Measurements from ENCODE around the gene SAMD7.

Gene SAMD7

DNA sequence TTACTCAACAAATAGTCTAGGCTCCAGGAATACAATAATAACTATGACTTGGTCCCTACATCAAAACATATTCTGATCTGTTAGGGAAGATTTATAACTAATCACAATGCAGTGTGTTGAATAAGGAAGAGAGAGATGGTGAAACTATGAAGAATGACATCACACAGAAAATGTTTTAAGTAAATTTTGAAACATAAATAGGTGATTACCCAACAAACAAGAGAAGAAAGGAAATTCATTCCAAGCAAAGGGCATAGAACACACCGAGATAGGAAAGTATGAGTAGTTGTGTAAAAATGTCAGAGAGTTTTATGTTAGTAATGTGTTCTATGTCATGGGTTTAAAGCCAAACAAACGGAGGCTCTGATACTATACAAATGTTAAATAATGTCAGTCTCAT is 68.7 kb downstream of the SAMD7 start:
- Histone ChIP-seq H3K9ac (ENCODE audit: low read depth, low read length) (no peak overlapping the region), H3K4me3 (ENCODE audit: low read depth in 1 of 2, low read length in 2 of 2) (no peak overlapping the region), H4K20me1 (ENCODE audit: insufficient read depth, low read length) (peaks cover 6% of the 10 kb centered on the region; the same call in 1 of the 2 replicates), H3K36me3 (ENCODE audit: insufficient read depth, low read length) (peaks cover 96% of the 10 kb centered on the region), H3K27ac (ENCODE audit: low read length) (no peak overlapping the region), H3K27me3 (ENCODE audit: insufficient read depth, low read length, poor library complexity) (no peaks in the 10 kb centered on the region), H3K79me2 (ENCODE audit: insufficient read depth, low read length) (peaks cover 34% of the 10 kb centered on the region), H3K4me1 (ENCODE audit: insufficient read depth, low read length) (no peaks in the 10 kb centered on the region), H3K9me3 (ENCODE audit: insufficient read depth, low read length, severe bottlenecking) (no peaks in the 10 kb centered on the region), H3K4me2 (ENCODE audit: insufficient read depth, low read length) (no peak overlapping the region), H2AFZ (ENCODE audit: low read depth, low read length) (no peak overlapping the region)
- TF ChIP-seq, protein P1, sequence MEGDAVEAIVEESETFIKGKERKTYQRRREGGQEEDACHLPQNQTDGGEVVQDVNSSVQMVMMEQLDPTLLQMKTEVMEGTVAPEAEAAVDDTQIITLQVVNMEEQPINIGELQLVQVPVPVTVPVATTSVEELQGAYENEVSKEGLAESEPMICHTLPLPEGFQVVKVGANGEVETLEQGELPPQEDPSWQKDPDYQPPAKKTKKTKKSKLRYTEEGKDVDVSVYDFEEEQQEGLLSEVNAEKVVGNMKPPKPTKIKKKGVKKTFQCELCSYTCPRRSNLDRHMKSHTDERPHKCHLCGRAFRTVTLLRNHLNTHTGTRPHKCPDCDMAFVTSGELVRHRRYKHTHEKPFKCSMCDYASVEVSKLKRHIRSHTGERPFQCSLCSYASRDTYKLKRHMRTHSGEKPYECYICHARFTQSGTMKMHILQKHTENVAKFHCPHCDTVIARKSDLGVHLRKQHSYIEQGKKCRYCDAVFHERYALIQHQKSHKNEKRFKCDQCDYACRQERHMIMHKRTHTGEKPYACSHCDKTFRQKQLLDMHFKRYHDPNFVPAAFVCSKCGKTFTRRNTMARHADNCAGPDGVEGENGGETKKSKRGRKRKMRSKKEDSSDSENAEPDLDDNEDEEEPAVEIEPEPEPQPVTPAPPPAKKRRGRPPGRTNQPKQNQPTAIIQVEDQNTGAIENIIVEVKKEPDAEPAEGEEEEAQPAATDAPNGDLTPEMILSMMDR (IDR thresholded peaks at IDR 0.05; ENCODE audit: borderline replicate concordance, extremely low read depth, low read length, poor library complexity, severe bottlenecking), result no peak
- TF ChIP-seq EZH2 (IDR thresholded peaks at IDR 0.05; ENCODE audit: borderline replicate concordance, low read depth, low read length, severe bottlenecking), result no peak
- ATAC-seq (ENCODE audit: insufficient read depth, low read depth), result no peak
- DNase-seq, result no peak

DNA sequence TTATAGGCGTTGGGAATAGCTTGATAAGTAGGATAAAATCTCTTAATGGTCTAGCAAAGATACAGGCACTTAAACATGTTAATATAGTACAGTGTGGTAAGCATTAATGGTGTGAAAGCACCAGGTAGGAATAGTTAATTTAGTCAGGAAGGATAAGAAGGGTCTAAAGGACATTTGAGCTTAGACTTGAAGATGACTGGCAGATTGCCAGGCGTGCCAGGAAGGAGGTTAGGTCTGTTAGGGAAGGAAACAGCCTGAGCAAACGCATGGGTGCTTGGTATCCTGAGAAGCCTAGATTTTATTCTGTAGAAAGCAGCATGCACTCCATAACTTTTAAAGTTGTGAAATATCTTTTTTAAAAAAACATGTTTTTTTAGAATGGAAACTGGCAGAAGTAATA is 72.9 kb downstream of the SAMD7 start:
- no peaks in the 10 kb centered on the region for H3K27me3 ChIP-seq (ENCODE audit: insufficient read depth, low read length, poor library complexity)
- H3K4me1 ChIP-seq (ENCODE audit: insufficient read depth, low read length), result no peaks in the 10 kb centered on the region
- no peak overlapping the region for H2AFZ ChIP-seq (ENCODE audit: low read depth, low read length)
- no peak overlapping the region for H3K4me2 ChIP-seq (ENCODE audit: insufficient read depth, low read length)
- H3K36me3 ChIP-seq (ENCODE audit: insufficient read depth, low read length), result peaks cover 99% of the 10 kb centered on the region
- no peaks in the 10 kb centered on the region for H3K9me3 ChIP-seq (ENCODE audit: insufficient read depth, low read length, severe bottlenecking)
- no peak overlapping the region for H3K27ac ChIP-seq (ENCODE audit: low read length)
- no peak for TF ChIP-seq EZH2 (IDR thresholded peaks at IDR 0.05; ENCODE audit: borderline replicate concordance, low read depth, low read length, severe bottlenecking)
- TF ChIP-seq, protein P1 (IDR thresholded peaks at IDR 0.05; ENCODE audit: borderline replicate concordance, extremely low read depth, low read length, poor library complexity, severe bottlenecking), result no peak
- ATAC-seq (ENCODE audit: insufficient read depth, low read depth), result no peak
- H4K20me1 ChIP-seq (ENCODE audit: insufficient read depth, low read length), result peaks cover 3% of the 10 kb centered on the region; the same call in 1 of the 2 replicates
- DNase-seq, result no peak
- H3K9ac ChIP-seq (ENCODE audit: low read depth, low read length), result no peak overlapping the region
- peaks cover 6% of the 10 kb centered on the region; the same call in 1 of the 2 replicates for H3K79me2 ChIP-seq (ENCODE audit: insufficient read depth, low read length)
- H3K4me3 ChIP-seq (ENCODE audit: low read depth in 1 of 2, low read length in 2 of 2), result no peak overlapping the region

Data from DND-41 (cell line).